Brain microvascular endothelial cell (primary cell): ENCODE measurements around the gene NSUN3.
A peak's percentile ranks its signal among the peaks of the same experiment; 100 is the strongest.

Experiments
- DNase-seq: peaks from one replicate; pipeline ENCODE4 v3.0.0-alpha.2; 2020
- H3K27ac ChIP-seq: fragments of 250-450 bp; sonication (Bioruptor Pico); 2 replicates; pipeline ENCODE4 v1.5.1; 2020; ENCODE audit warnings: mild to moderate bottlenecking, moderate library complexity
- H3K27me3 ChIP-seq: fragments of 250-450 bp; sonication (Bioruptor Pico); replicated peaks from 2 replicates; pipeline ENCODE4 v1.5.1; 2020; ENCODE audit warnings: mild to moderate bottlenecking
- H3K36me3 ChIP-seq: fragments of 250-450 bp; sonication (Bioruptor Pico); replicated peaks from 2 replicates; pipeline ENCODE4 v1.5.1; 2020; ENCODE audit warnings: mild to moderate bottlenecking
- H3K4me3 ChIP-seq: 2 replicates; pipeline ENCODE4 v1.5.1; 2011; ENCODE audit warnings: low read depth, mild to moderate bottlenecking, control low read depth, low read length, moderate library complexity
- in situ Hi-C: cut with HindIII; loops from 2 replicates; pipeline ENCODE4 v1.10.0; 2017; ENCODE audit warnings: low sequenced_read_pairs, low pct_ligation_motif_present
- TF ChIP-seq, protein P1 (sequence below): IDR thresholded peaks from 2 replicates; pipeline ENCODE4 v1.5.1; 2011; ENCODE audit warnings: low read depth, mild to moderate bottlenecking, moderate library complexity, low read length, control low read depth, inconsistent platforms; ENCODE audit errors: missing control alignments

NSUN3 gene

DNA sequence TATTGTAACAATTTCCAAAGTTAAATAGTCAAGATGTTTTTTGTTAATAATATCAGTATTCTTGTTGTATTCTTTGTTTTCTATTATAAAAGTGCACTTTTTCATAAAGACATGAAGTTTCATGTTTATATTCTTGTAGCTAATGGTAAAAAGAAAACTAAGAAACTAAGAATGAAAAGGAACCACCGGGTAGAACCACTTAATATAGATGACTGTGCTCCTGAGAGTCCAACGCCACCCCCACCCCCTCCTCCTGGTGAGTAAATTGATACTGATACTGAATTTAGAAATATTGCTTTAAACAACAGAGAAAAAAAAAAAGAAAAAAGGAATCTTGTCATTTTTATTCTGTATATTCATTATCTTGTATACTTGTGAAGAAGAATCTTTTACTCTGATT lies 13.6 kb upstream of the NSUN3 start:
- Histone ChIP-seq H3K27me3 (no peaks in the 10 kb centered on the region), H3K27ac (no peak overlapping the region), H3K4me3 (no peak overlapping the region), H3K36me3 (peaks cover 4% of the 10 kb centered on the region)
- DNase-seq, result no peak
- in situ Hi-C loops, result no loop called here
- TF ChIP-seq, protein P1, sequence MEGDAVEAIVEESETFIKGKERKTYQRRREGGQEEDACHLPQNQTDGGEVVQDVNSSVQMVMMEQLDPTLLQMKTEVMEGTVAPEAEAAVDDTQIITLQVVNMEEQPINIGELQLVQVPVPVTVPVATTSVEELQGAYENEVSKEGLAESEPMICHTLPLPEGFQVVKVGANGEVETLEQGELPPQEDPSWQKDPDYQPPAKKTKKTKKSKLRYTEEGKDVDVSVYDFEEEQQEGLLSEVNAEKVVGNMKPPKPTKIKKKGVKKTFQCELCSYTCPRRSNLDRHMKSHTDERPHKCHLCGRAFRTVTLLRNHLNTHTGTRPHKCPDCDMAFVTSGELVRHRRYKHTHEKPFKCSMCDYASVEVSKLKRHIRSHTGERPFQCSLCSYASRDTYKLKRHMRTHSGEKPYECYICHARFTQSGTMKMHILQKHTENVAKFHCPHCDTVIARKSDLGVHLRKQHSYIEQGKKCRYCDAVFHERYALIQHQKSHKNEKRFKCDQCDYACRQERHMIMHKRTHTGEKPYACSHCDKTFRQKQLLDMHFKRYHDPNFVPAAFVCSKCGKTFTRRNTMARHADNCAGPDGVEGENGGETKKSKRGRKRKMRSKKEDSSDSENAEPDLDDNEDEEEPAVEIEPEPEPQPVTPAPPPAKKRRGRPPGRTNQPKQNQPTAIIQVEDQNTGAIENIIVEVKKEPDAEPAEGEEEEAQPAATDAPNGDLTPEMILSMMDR, result no peak

DNA sequence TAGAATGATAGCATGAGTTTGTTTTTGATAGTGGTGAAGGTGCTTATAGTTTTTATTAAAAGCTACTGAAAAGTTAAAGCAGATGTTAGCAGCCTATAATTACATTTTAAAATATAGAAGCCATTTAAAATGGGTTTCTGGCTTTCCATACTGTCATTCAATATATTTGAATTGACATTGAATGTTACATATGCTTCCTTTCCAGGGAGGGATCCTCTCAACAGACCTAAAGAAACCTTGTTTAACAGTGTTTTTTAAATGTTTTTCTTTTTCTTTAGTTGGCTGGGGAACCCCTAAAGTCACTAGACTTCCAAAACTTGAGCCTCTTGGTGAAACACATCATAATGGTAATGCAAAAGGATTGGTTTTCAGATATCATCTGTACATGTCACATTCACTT lies 12.3 kb upstream of the NSUN3 start:
- Histone ChIP-seq H3K27ac (no peak overlapping the region), H3K4me3 (no peak overlapping the region), H3K36me3 (no peaks in the 10 kb centered on the region), H3K27me3 (no peaks in the 10 kb centered on the region)
- TF ChIP-seq, protein P1, result no peak
- no peak for DNase-seq
- in situ Hi-C loops, result no loop called here

DNA sequence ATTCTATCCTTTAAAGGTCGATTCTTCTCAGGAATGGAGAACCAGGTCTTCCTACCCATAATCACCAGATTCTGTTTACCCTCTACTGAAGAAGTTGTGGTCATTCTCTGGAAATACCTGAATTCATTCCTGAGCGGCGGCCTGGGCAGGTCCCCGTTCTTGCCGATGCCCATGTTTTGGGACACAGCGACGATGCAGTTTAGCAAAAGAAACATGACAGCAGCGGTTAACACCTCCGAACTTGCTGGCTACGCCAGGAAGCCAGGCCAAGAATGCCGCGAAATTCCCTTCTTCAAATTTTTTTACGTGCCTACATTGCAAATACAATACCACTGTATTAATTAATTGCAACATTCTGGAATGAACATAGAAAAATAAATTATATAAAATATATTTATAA lies 1.6 kb upstream of the NSUN3 start:
- Histone ChIP-seq H3K36me3 (no peaks in the 10 kb centered on the region), H3K27me3 (no peaks in the 10 kb centered on the region), H3K27ac (no peak overlapping the region), H3K4me3 (no peak overlapping the region)
- TF ChIP-seq, protein P1, result no peak
- in situ Hi-C loops, result no loop called here
- no peak for DNase-seq

DNA sequence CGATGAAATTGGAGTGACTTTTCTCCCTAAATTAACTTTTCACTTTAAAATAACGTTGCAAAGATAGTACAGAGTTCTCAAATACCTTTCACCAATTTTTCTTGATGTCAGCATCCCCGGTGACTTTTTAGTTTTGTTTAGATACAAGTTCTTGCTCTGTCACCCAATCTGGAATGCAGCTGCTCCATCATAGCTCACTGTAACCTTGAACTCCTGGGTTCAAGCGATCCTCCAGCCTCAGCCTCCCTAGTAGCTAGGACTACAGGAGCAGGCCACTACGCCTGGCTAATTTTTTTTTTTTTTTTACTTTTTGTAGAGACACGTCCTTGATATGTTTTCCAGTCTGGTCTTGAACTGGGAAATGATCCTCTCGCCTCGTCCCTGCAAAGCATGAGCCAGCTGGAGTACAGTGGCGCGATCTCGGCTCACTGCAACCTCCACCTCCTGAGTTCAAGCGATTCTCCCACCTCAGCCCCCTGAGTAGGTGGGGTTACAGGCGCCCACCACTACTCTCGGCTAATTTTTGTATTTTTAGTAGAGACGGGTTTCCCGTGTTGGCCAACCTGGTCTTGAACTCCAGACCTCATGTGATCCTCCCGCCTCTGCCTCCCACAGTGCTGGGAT lies 747 bp downstream of the NSUN3 start:
- in situ Hi-C loops, result no loop called here
- Histone ChIP-seq H3K4me3 (peak overlapping the region; percentile 70), H3K36me3 (no peaks in the 10 kb centered on the region), H3K27ac (peak overlapping the region; percentile 99), H3K27me3 (no peaks in the 10 kb centered on the region)
- TF ChIP-seq, protein P1, result no peak
- no peak for DNase-seq

DNA sequence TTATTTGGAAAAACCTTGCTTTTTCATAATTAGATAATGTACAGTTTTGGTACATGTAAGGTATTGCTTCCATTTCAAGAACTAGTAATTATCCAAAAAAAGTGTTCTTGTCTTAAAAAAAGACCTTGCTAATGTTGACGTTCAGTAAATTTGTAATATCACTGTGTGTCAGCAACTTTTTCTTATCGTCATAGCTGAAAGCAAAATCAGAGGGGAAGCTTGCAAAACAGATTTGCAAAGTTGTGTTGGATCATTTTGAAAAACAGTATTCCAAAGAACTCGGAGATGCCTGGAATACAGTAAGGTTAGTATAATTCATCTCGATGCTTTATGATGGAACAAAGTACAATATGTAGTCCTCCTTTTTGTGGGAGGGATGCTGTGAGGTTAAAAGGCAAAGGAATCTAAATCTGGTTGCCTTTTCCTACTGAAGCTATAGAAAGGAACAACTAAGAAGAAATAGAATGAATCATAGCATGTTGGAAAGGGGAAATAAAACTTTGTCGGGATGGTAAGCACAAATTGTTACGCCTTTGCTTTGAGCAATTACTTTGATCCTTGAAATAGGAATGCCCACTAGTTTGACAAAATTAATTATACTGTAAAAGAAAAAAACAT lies 1.5 kb downstream of the NSUN3 start:
- TF ChIP-seq, protein P1, result no peak
- Histone ChIP-seq H3K27ac (no peak overlapping the region), H3K36me3 (no peaks in the 10 kb centered on the region), H3K4me3 (no peak overlapping the region), H3K27me3 (no peaks in the 10 kb centered on the region)
- in situ Hi-C loops, result no loop called here
- DNase-seq, result no peak

DNA sequence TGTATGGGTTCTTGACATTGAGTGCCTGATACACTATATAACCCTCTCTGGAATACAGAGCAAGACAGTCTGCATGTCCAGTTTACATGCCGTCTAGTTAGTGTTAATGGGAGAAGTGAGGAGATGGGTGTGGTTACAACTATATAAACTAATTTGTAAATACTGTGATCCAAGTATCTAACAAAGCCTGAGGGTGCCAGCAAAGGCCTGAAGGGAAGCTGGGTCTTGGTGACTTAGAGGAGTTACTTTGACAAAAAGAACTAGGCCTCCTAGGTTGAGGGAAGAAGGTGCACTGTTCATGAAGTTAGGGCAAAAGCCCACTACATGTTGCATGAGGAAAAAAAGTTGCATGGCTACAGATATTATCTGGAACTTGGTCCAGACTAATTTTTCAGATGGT lies 2.3 kb downstream of the NSUN3 start:
- Histone ChIP-seq H3K27ac (no peak overlapping the region), H3K36me3 (no peaks in the 10 kb centered on the region), H3K4me3 (no peak overlapping the region), H3K27me3 (no peaks in the 10 kb centered on the region)
- in situ Hi-C loops, result no loop called here
- TF ChIP-seq, protein P1, result no peak
- no peak for DNase-seq
